ENCODE data around the gene MYL9.

The MYL9 gene

GRCh38 chr20:36572701-36573102, 31.4 kb downstream of the MYL9 start:
- peak overlapping the region; percentile 81 for H3K27ac ChIP-seq
- no peak for TF ChIP-seq CTCF (conservative IDR thresholded peaks at IDR 0.05; ENCODE audit: low read depth)
- ChIA-PET CTCF (interaction anchor here (0.9 to 1.0 kb wide), 3 partner anchors 11 to 291 kb away, joined by 4 to 5 read pairs (median 4); a partner anchor contains a TSS), POLR2A (ENCODE audit: low non-redundant PET) (no interaction called here)
- no peak for DNase-seq (ENCODE audit: low spot score)

GRCh38 chr20:36573103-36573797, 31.9 kb downstream of the MYL9 start, which contains the start of gene TGIF2:
TSS of gene TGIF2 (plus strand) at chr20:36573597. CDS start at chr20:36578775, 5,178 bp downstream.
- POLR2A ChIA-PET (ENCODE audit: low non-redundant PET), result no interaction called here
- DNase-seq (ENCODE audit: low spot score), result peak; percentile 95
- CTCF ChIA-PET, result interaction anchor here (0.5 to 1.0 kb wide), 7 partner anchors 11 to 654 kb away, joined by 3 to 5 read pairs (median 4); partner anchors contain the start of gene RAB5IF
- TF ChIP-seq CTCF (conservative IDR thresholded peaks at IDR 0.05; ENCODE audit: low read depth), result no peak
- H3K27ac ChIP-seq, result peak within 1 kb of the TSS; percentile 81

- POLR2A ChIA-PET (ENCODE audit: low non-redundant PET), result no interaction called here
- CTCF ChIA-PET, result interaction anchor here (0.5 to 1.1 kb wide), 7 partner anchors 25 to 653 kb away, joined by 3 to 5 read pairs (median 4); partner anchors contain the start of gene RAB5IF
- no peak for TF ChIP-seq CTCF (conservative IDR thresholded peaks at IDR 0.05; ENCODE audit: low read depth)
- DNase-seq (ENCODE audit: low spot score), result peak; percentile 49
- peak overlapping the region; percentile 81 for H3K27ac ChIP-seq
Observed at GRCh38 chr20:36573798-36574365, 32.6 kb downstream of the MYL9 start.

- ChIA-PET CTCF (interaction anchor here (0.6 to 1.1 kb wide), 6 partner anchors 24 to 312 kb away, joined by 3 to 8 read pairs (median 4); partner anchors contain the start of gene RAB5IF), POLR2A (ENCODE audit: low non-redundant PET) (interaction anchor here (0.6 kb wide), 1 partner anchor 179 kb away, joined by 4 read pairs; no protein-coding TSS in a partner anchor)
- TF ChIP-seq CTCF (conservative IDR thresholded peaks at IDR 0.05; ENCODE audit: low read depth), result no peak
- peak; percentile 79 for DNase-seq (ENCODE audit: low spot score)
- H3K27ac ChIP-seq, result peak overlapping the region; percentile 81
Observed at GRCh38 chr20:36574366-36575135, 33.2 kb downstream of the MYL9 start.

GRCh38 chr20:36576081-36576445, 34.7 kb downstream of the MYL9 start:
- CTCF ChIA-PET, result interaction anchor here (0.5 to 0.7 kb wide), 3 partner anchors 9 to 360 kb away, joined by 3 to 4 read pairs (median 3); no protein-coding TSS in a partner anchor
- POLR2A ChIA-PET (ENCODE audit: low non-redundant PET), result no interaction called here
- H3K27ac ChIP-seq, result peak overlapping the region; percentile 81
- DNase-seq (ENCODE audit: low spot score), result no peak
- TF ChIP-seq CTCF (conservative IDR thresholded peaks at IDR 0.05; ENCODE audit: low read depth), result no peak
